BJ (cell line): ENCODE measurements around the gene SHTN1. TPM values are rescaled to one million over a fixed set of nuclear protein-coding genes. Genes with fewer than 3 reads are reported as not detected.

Experiments
- CTCF ChIA-PET: fragments of 350-600 bp; formaldehyde crosslinking; extraction: SDS; loops from one replicate; lab custom pipeline; 2021; ENCODE audit warnings: antibody characterized with exemption, inconsistent platforms; lab: Yijun Ruan, JAX
- POLR2A ChIA-PET: fragments of 300-600 bp; sonication (Branson Sonifier 250); formaldehyde crosslinking; extraction: SDS; loops from one replicate; lab custom pipeline; 2021; ENCODE audit warnings: antibody characterized with exemption; lab: Charles Lee
- DNase-seq: peaks from one replicate; pipeline ENCODE4 v3.0.0-alpha.2; 2011; ENCODE audit warnings: low read depth
- H3K27me3 ChIP-seq: 2 replicates; pipeline ENCODE4 v1.6.0; 2011; ENCODE audit warnings: low read length; ENCODE audit not compliant: control insufficient read depth, insufficient read depth
- H3K36me3 ChIP-seq: 2 replicates; pipeline ENCODE4 v1.5.1; 2011; ENCODE audit warnings: low read length; ENCODE audit not compliant: control insufficient read depth, insufficient read depth
- H3K4me3 ChIP-seq: 2 replicates; pipeline ENCODE4 v1.5.1; 2011; ENCODE audit warnings: low read depth, mild to moderate bottlenecking, control low read depth, low read length
- polyA plus RNA-seq: library from polyadenylated mRNA; depleted of rRNA; stranded (reverse); fragments of >200 nt; gene quantifications from 2 replicates; pipeline ENCODE4 v1.2.3, GENCODE V29; 2011
- TF ChIP-seq, protein P1 (sequence below): IDR thresholded peaks from 2 replicates; pipeline ENCODE4 v1.5.1; 2011; ENCODE audit warnings: low read depth, mild to moderate bottlenecking, control low read depth, inconsistent platforms, low read length, moderate library complexity; ENCODE audit not compliant: insufficient read depth

SHTN1 gene
- polyA plus RNA-seq, 1 experiment = 2.8 TPM

- peaks cover 1% of the 10 kb centered on the region; the same call in 1 of the 2 replicates for H3K27me3 ChIP-seq
- H3K36me3 ChIP-seq = no peaks in the 10 kb centered on the region
- ChIA-PET POLR2A (interaction anchor here (0.6 kb wide), 1 partner anchor 532 kb away, joined by 3 read pairs; no protein-coding TSS in a partner anchor), CTCF (interaction anchor here (0.6 to 1.6 kb wide), 5 partner anchors 9 to 326 kb away, joined by 3 to 5 read pairs (median 4); no protein-coding TSS in a partner anchor)
- peak overlapping the region; percentile 87 for H3K4me3 ChIP-seq
- TF ChIP-seq, protein P1, sequence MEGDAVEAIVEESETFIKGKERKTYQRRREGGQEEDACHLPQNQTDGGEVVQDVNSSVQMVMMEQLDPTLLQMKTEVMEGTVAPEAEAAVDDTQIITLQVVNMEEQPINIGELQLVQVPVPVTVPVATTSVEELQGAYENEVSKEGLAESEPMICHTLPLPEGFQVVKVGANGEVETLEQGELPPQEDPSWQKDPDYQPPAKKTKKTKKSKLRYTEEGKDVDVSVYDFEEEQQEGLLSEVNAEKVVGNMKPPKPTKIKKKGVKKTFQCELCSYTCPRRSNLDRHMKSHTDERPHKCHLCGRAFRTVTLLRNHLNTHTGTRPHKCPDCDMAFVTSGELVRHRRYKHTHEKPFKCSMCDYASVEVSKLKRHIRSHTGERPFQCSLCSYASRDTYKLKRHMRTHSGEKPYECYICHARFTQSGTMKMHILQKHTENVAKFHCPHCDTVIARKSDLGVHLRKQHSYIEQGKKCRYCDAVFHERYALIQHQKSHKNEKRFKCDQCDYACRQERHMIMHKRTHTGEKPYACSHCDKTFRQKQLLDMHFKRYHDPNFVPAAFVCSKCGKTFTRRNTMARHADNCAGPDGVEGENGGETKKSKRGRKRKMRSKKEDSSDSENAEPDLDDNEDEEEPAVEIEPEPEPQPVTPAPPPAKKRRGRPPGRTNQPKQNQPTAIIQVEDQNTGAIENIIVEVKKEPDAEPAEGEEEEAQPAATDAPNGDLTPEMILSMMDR = no peak
- DNase-seq = no peak
These were observed 156.7 kb downstream of the SHTN1 start for GRCh38 chr10:116848032-116848943.

DNA sequence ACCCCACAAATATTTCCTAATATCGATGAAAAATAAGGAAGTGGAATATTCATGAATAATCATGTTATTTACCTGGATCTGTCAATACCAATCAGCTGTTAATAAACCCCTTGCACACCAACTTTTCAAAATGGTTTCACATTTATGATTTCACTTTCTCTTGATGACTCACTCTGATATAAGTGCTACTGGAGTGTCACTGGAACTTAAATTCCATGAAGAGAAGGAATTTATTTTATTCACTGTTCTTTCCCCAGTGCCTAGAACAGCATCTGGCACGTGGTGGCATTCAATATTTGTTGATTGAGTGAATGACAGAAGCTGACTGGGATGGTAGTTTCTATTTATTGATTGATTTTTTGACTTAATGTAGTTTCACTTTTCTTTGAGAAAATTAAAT lies 159.2 kb downstream of the SHTN1 start:
- TF ChIP-seq, protein P1 = no peak
- H3K36me3 ChIP-seq = no peaks in the 10 kb centered on the region
- H3K4me3 ChIP-seq = no peak overlapping the region
- ChIA-PET POLR2A (no interaction called here), CTCF (interaction anchor here (0.8 kb wide), 1 partner anchor 9 kb away, joined by 3 read pairs; no protein-coding TSS in a partner anchor)
- no peaks in the 10 kb centered on the region for H3K27me3 ChIP-seq
- no peak for DNase-seq

- POLR2A ChIA-PET = interaction anchor here (0.6 kb wide), 1 partner anchor 10 kb away, joined by 3 read pairs; no protein-coding TSS in a partner anchor
- Histone ChIP-seq H3K27me3 (peaks cover 2% of the 10 kb centered on the region; the same call in 1 of the 2 replicates), H3K36me3 (no peaks in the 10 kb centered on the region), H3K4me3 (no peak overlapping the region)
- CTCF ChIA-PET = interaction anchor here (0.8 to 1.9 kb wide), 3 partner anchors 43 to 327 kb away, joined by 3 to 5 read pairs (median 5); no protein-coding TSS in a partner anchor
- no peak for DNase-seq
- TF ChIP-seq, protein P1 = no peak
These were observed 164.5 kb downstream of the SHTN1 start for GRCh38 chr10:116840389-116841075.

DNA sequence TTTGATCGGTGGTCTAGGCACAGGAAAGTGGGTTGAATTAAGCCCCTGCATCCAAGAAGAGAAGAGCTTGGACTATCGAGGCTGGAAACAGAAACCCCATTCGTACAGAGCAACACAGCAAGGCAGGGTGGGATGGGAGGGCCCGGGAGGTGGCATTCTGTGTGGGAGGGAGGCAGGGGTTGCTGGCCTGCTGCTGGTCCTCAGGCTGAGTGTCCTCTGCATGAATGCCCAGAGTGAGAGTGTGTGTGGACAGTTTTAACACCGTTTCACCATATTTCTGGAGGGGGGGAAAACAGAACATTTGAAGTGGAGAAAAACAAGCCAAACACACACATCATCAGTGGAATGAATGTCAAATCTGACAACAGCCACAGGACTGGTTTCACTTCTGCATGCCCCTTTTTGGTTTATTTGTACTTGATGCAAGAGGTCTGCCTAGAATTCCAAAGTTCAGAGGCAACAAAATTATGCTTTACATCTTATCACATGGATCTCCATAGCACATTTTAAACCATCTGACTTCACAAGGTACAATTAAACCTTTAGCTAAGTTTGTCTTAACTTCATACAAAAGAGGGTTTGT lies 166.8 kb downstream of the SHTN1 start:
- DNase-seq = no peak
- ChIA-PET POLR2A (no interaction called here), CTCF (interaction anchor here (0.7 to 3.2 kb wide), 4 partner anchors 11 to 337 kb away, joined by 3 to 16 read pairs (median 5); partner anchors contain the start of gene ENO4)
- no peaks in the 10 kb centered on the region for H3K36me3 ChIP-seq
- no peak overlapping the region for H3K4me3 ChIP-seq
- peaks cover 2% of the 10 kb centered on the region; the same call in 1 of the 2 replicates for H3K27me3 ChIP-seq
- TF ChIP-seq, protein P1 = no peak
